HG02938 (cell line): ENCODE measurements around the gene NXPH3.

Experiments
- ATAC-seq: cut with Tn5 transposase; IDR thresholded peaks from one replicate; pipeline ENCODE4 v1.9.1; 2021; ENCODE audit warnings: mild to moderate bottlenecking, moderate library complexity; ENCODE audit not compliant: unreplicated experiment

Gene NXPH3

GRCh38 chr17:49588726-49589576 lies 13.3 kb downstream of the NXPH3 start:
- ATAC-seq = no peak

DNA sequence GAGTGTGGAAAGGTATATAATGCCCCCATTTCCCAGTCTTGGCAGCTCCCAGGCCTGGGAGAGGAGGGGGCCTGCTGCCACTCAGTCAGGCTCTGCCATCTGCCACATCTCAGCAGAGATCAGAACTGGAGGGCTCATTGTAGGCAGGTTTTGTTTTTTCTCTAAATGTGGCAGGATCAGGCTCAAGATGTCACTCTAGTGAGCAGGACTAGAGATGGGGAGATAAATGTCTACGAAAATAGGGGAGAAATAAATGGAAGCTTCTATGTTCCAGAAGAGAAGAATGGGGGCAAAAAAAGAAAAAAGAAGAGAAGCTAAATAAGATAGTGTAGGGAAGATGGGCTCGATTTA lies 13.9 kb downstream of the NXPH3 start:
- no peak for ATAC-seq

- ATAC-seq = no peak
These were observed 15.2 kb downstream of the NXPH3 start for GRCh38 chr17:49590874-49591273.

DNA sequence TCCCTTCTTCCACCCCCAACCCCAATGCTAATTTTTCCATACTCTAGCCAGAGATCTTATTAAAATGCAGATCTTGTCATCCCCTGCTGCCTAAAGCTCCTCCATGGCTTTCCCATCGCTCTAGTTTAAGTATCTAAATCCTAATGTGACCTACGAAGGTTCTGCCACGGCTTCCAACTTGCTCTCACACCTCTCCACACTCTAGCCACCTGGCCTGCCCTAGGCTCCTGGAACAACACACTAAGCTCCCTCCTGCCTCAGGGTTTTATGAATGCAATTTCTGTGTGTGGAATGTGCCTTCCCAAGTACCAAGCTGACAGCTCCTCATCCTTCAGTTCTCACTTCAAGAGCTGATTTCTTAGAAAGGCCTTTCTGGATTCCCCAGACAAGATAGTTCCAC lies 16.6 kb downstream of the NXPH3 start:
- ATAC-seq = no peak

DNA sequence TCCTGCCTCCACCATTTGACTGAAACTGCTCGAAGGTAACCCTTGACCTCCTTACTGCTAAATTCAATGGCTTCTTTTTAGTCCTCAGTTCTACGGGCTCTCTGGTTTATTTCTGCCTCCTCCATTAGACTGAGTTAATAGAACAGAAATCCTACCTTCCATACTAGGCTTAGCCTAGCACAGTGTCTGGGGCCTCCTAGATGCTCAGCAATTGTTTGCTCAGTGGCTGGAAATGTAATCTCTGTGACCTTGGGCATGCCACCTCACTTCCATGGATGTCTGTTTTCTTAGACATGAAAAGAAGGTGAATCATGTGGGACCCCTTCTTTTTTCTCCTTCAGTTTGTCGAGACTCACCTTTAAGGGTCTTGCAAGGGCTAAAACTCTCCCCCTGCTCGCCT lies 19.7 kb downstream of the NXPH3 start:
- ATAC-seq = no peak

- ATAC-seq = no peak
These were observed 20.3 kb downstream of the NXPH3 start for GRCh38 chr17:49595980-49596379.

GRCh38 chr17:49596613-49597244 lies 21.1 kb downstream of the NXPH3 start:
- no peak for ATAC-seq

DNA sequence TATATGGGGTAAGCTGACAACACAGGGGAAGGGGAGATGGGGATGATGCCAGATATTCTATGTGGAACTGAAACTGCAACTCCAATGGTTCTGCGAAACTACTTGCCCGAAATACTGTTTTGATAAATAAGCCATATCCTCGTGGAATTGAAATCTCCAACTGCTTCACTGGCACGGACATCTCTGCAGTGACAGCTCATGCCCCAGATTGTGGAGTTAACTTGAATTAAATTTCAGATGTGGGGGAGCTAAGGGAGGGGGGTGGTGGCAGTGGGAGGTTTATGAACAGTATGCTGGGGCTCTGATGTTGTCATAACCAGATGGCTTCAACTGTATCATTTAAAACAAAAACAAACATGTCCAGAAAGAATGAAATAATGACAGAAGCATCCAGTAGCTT lies 21.8 kb downstream of the NXPH3 start:
- ATAC-seq = no peak

DNA sequence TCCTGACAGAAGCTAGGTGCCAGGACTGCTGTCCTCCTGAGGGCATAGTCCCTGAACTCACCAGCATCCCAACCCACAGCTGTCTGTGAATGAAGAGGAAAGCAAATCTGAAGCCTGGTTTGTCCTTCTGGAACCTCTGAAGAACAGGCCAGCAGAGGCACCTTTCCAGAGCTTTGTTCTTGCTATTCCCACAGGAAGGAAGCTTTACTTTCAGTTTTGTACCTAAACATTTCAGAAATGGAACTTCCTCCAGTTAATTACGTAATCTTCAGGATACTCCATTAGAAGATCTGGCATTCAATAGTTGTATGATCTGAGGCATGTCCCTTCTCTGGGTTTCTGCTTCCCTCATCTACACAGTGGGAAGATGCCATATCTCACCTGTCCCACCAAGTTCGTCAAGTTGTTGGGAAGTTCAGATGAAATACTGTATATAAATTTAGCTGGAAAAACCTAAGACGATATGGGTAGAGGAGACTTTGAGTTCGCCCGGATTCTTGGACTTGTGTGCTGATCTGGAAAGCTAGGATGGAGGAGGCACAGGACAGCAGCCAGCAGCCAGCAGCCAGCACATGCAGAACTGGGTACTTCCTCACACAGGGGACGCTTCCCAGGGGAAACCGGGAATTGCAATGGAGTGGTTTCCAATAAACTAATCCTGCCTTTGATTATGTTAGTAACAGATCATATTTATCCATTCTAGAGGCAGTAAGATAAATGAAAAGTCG lies 22.4 kb downstream of the NXPH3 start:
- ATAC-seq = no peak

DNA sequence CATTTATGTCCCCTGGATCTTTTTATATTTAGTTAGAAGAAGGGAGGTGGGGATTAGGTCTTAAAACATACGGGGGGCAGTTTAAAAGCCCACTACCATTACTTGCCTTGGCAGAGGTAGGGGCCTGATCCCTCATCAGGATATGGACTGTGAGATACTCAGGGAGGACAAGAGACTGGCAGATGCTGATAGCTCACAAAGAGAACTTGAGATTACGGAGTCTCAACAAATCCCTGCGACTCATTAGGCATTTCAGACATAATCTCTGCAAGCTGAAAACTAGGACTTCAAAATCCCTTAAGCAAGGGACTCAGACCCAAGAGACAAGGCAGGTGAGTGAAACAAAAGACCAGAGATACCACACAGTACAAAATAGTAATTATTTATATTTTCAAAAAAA lies 23.2 kb downstream of the NXPH3 start:
- ATAC-seq = no peak

- no peak for ATAC-seq
These were observed 25.3 kb downstream of the NXPH3 start for GRCh38 chr17:49600949-49601348.

- ATAC-seq = no peak
These were observed 27.1 kb downstream of the NXPH3 start for GRCh38 chr17:49602783-49603182.

- ATAC-seq = no peak
These were observed 27.6 kb downstream of the NXPH3 start for GRCh38 chr17:49603238-49603637.

DNA sequence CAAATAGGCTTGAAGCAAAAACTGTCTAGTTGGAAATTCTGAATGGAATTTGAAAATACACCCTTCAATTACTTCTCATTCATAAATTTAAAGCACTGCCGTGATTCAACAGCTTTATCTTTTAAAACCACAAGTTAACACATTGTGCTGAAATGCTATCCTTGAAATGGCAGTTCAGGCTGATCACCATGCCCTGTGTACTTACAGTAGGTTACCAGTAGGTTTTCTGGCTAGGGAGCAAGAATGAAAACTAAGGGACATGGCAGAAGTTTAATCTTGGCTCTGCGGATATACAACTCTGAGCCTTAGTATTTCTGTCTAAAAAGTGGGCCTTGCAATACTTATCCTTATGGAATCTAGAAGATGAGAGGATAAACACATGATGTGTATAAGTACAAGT lies 28.0 kb downstream of the NXPH3 start:
- ATAC-seq = no peak

DNA sequence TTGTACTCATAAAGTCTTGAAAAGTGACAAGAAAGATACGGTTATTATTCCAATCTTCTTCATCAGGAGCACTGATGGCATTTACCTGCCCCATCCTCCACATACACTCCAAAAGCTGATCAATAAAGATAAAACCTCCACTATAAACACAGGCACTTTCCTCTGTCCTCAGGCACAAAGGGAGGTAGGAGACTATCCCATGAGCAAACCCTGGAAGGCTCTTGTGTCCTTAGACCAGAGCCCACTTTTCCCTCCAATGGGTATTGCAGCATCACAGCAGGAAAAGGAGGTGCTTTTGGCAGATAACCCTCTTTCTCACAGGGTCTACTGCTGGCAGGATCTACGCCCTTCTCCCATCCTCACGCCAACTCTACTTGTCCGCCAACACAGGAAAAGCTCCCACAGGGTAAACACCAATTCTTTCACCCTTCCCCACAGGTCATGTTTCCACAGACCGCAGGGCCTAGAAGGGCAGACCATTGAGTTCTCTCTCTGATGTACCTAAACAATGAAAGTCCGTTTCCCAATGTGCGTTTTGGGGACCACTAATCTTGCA lies 28.7 kb downstream of the NXPH3 start:
- ATAC-seq = no peak

DNA sequence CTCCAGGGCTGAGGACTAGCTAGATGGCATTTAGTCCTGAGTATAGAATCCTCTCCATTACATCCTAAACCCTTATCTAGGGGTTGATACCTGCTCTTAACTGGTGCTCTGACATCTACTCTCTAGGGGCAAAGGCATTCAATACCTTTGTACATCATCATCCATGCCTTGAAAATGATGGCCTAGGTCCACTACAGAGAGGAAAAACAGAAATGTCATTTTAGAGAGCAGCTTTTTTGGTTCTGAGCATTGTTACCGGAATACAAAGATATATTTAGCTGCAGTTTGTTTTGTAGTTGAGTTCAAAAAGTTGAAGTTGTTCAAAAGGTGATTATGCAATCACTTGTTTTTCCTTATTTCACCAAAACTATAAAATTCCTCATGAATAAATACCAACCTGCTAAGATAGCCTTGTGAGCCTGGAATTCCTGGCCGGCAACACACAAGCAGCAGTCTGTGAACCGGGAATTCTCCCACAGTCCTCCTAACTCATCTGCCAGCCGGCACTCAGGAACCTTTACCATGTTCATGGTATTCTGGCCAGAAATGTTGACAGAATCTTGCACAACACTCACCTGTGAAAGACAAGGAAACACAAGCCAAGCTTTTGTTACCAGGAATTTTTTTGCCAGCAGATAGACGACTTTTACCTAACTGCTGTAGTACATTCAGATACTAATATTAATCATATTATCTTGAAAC lies 35.4 kb downstream of the NXPH3 start:
- no peak for ATAC-seq

GRCh38 chr17:49612726-49613125 lies 37.1 kb downstream of the NXPH3 start:
- no peak for ATAC-seq

- no peak for ATAC-seq
These were observed 37.6 kb downstream of the NXPH3 start for GRCh38 chr17:49613182-49613800.

DNA sequence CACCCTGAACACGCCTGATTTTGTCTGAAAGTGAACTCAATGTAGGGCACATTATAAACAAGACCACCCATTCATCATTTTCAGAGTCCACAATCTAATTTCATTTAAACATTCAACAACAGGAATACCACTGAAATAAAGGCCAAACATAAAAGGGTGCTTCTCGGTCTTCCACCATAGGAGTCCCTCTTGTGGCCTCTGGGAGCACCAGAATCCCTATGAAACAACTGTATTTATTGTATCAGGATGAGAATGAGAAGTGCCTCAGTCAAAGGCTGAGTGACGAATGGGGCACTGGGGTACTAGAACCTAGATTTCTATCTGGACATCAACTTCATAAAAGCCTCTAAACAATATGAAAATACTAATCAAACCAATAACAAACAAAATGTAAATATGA lies 40.4 kb downstream of the NXPH3 start:
- ATAC-seq = no peak

- ATAC-seq = no peak
These were observed 41.0 kb downstream of the NXPH3 start for GRCh38 chr17:49616601-49617131.
